Trophoblast cell (in vitro differentiated cells and primary cell): ENCODE measurements around the gene DISC1.

Source experiments
- DNase-seq, 2 donors: peaks; one replicate each; pipeline ENCODE4 v3.0.0-alpha.2; 2016
- H2AFZ ChIP-seq: 2 replicates; pipeline ENCODE4 v1.6.1; 2013; ENCODE audit warnings: low read length, moderate library complexity, mild to moderate bottlenecking; ENCODE audit not compliant: insufficient read depth, poor library complexity
- H2AK5ac ChIP-seq: 2 replicates; pipeline ENCODE4 v1.6.1; 2013; ENCODE audit warnings: mild to moderate bottlenecking, low read length
- H2BK120ac ChIP-seq: 2 replicates; pipeline ENCODE4 v1.6.1; 2013; ENCODE audit warnings: low read length, mild to moderate bottlenecking, moderate library complexity; ENCODE audit not compliant: insufficient read depth, poor library complexity
- H2BK12ac ChIP-seq: 2 replicates; pipeline ENCODE4 v1.6.1; 2013; ENCODE audit warnings: mild to moderate bottlenecking, low read length, moderate library complexity
- H2BK5ac ChIP-seq: 2 replicates; pipeline ENCODE4 v1.6.1; 2013; ENCODE audit warnings: low read length, low read depth, moderate library complexity, mild to moderate bottlenecking; ENCODE audit not compliant: poor library complexity
- H3K14ac ChIP-seq: 2 replicates; pipeline ENCODE4 v1.6.1; 2013; ENCODE audit warnings: mild to moderate bottlenecking, low read length
- H3K18ac ChIP-seq: 2 replicates; pipeline ENCODE4 v1.6.1; 2013; ENCODE audit warnings: mild to moderate bottlenecking, low read length
- H3K23ac ChIP-seq: 2 replicates; pipeline ENCODE4 v1.6.1; 2013; ENCODE audit warnings: low read length
- H3K27ac ChIP-seq: 2 replicates; pipeline ENCODE4 v1.5.1; 2013; ENCODE audit warnings: low read depth, mild to moderate bottlenecking, inconsistent platforms, low read length, moderate library complexity
- H3K27me3 ChIP-seq: 2 replicates; pipeline ENCODE4 v1.6.1; 2013; ENCODE audit warnings: inconsistent platforms, mild to moderate bottlenecking, low read length, moderate library complexity; ENCODE audit not compliant: insufficient read depth
- H3K36me3 ChIP-seq, 2 experiments: 1 replicate in 1 of 2; 2 replicates in 1 of 2; pipeline ENCODE4 v1.6.1; 2013; ENCODE audit warnings: low read length in 2 of 2, mild to moderate bottlenecking in 2 of 2, moderate library complexity in 1 of 2; ENCODE audit not compliant: insufficient read depth in 2 of 2, control insufficient read depth in 1 of 2
- H3K4ac ChIP-seq: 2 replicates; pipeline ENCODE4 v1.6.1; 2013; ENCODE audit warnings: low read depth, mild to moderate bottlenecking, low read length, moderate library complexity
- H3K4me1 ChIP-seq, 2 experiments: 1 replicate in 1 of 2; 2 replicates in 1 of 2; pipeline ENCODE4 v1.6.1; 2013; ENCODE audit warnings: low read length in 2 of 2, mild to moderate bottlenecking in 2 of 2, moderate library complexity in 1 of 2; ENCODE audit not compliant: insufficient read depth in 2 of 2, control insufficient read depth in 1 of 2
- H3K4me2 ChIP-seq: 2 replicates; pipeline ENCODE4 v1.6.1; 2013; ENCODE audit warnings: inconsistent platforms, mild to moderate bottlenecking, low read length, moderate library complexity
- H3K4me3 ChIP-seq: 2 replicates; pipeline ENCODE4 v1.5.1; 2013; ENCODE audit warnings: mild to moderate bottlenecking, low read depth, low read length, inconsistent platforms
- H3K79me1 ChIP-seq: one replicate; pipeline ENCODE4 v1.6.1; 2013; ENCODE audit warnings: low read length
- H3K79me2 ChIP-seq: 2 replicates; pipeline ENCODE4 v1.6.1; 2013; ENCODE audit warnings: low read length, mild to moderate bottlenecking; ENCODE audit not compliant: control insufficient read depth, insufficient read depth, poor library complexity
- H3K9ac ChIP-seq: 2 replicates; pipeline ENCODE4 v1.6.1; 2013; ENCODE audit warnings: mild to moderate bottlenecking, low read length
- H3K9me3 ChIP-seq: 2 replicates; pipeline ENCODE4 v1.6.1; 2013; ENCODE audit warnings: low read depth, mild to moderate bottlenecking, control low read depth, inconsistent platforms, low read length; ENCODE audit not compliant: insufficient read depth
- H4K12ac ChIP-seq: 2 replicates; pipeline ENCODE4 v1.6.1; 2013; ENCODE audit warnings: low read depth, mild to moderate bottlenecking, low read length, moderate library complexity
- H4K8ac ChIP-seq: 2 replicates; pipeline ENCODE4 v1.6.1; 2013; ENCODE audit warnings: low read depth, mild to moderate bottlenecking, low read length, moderate library complexity
- H4K91ac ChIP-seq: one replicate; pipeline ENCODE4 v1.6.1; 2013; ENCODE audit warnings: low read depth, mild to moderate bottlenecking, low read length, moderate library complexity
- WGBS: extraction: QIAGEN DNeasy Blood & Tissue Kit; methylation state at CpG from one replicate; pipeline ENCODE4 v1.1.7; 2013; ENCODE audit warnings: missing lambda C conversion rate; ENCODE audit not compliant: insufficient read length, insufficient coverage; ENCODE audit errors: extremely low coverage; 5-methylcytosine and 5-hydroxymethylcytosine counted together

Gene DISC1

GRCh38 chr1:232020352-232020751 is 393.8 kb downstream of the DISC1 start:
- H3K9me3 ChIP-seq = no peaks in the 10 kb centered on the region
- H3K27me3 ChIP-seq = no peaks in the 10 kb centered on the region
- no CpG with 5 or more reads among the region's 1 CpG for WGBS
- H3K4me3 ChIP-seq = no peak overlapping the region
- DNase-seq = no peak
- no peak overlapping the region for H4K91ac ChIP-seq
- no peak overlapping the region for H3K4me2 ChIP-seq
- H3K4ac ChIP-seq = no peak overlapping the region
- H3K79me2 ChIP-seq = no peaks in the 10 kb centered on the region
- no peak overlapping the region for H3K18ac ChIP-seq
- H2AK5ac ChIP-seq = no peak overlapping the region
- H2AFZ ChIP-seq = no peak overlapping the region
- no peak overlapping the region for H4K12ac ChIP-seq
- H3K4me1 ChIP-seq = no peaks in the 10 kb centered on the region
- no peak overlapping the region for H4K8ac ChIP-seq
- H2BK120ac ChIP-seq = no peak overlapping the region
- no peak overlapping the region for H3K9ac ChIP-seq
- no peak overlapping the region for H3K14ac ChIP-seq
- H3K36me3 ChIP-seq = no peaks in the 10 kb centered on the region
- no peak overlapping the region for H2BK5ac ChIP-seq
- H3K23ac ChIP-seq = no peak overlapping the region
- no peak overlapping the region for H3K27ac ChIP-seq
- H3K79me1 ChIP-seq = no peaks in the 10 kb centered on the region
- no peak overlapping the region for H2BK12ac ChIP-seq

GRCh38 chr1:232029315-232029714 is 402.7 kb downstream of the DISC1 start:
- H3K27me3 ChIP-seq = no peaks in the 10 kb centered on the region
- no peaks in the 10 kb centered on the region for H3K36me3 ChIP-seq
- no peak overlapping the region for H3K27ac ChIP-seq
- no peak overlapping the region for H4K91ac ChIP-seq
- H3K4me1 ChIP-seq = no peaks in the 10 kb centered on the region
- H3K9me3 ChIP-seq = no peaks in the 10 kb centered on the region
- no peak overlapping the region for H2AK5ac ChIP-seq
- H2BK120ac ChIP-seq = no peak overlapping the region
- H3K14ac ChIP-seq = no peak overlapping the region
- H3K18ac ChIP-seq = no peak overlapping the region
- no peak overlapping the region for H3K9ac ChIP-seq
- H3K79me2 ChIP-seq = no peaks in the 10 kb centered on the region
- no peak overlapping the region for H3K4me2 ChIP-seq
- H2AFZ ChIP-seq = no peak overlapping the region
- no CpG with 5 or more reads among the region's 4 CpGs for WGBS
- H3K4ac ChIP-seq = no peak overlapping the region
- no peak overlapping the region for H4K12ac ChIP-seq
- no peak overlapping the region for H3K4me3 ChIP-seq
- no peak overlapping the region for H4K8ac ChIP-seq
- no peak for DNase-seq
- H2BK12ac ChIP-seq = no peak overlapping the region
- H3K23ac ChIP-seq = no peak overlapping the region
- H3K79me1 ChIP-seq = no peaks in the 10 kb centered on the region
- H2BK5ac ChIP-seq = no peak overlapping the region

GRCh38 chr1:232031156-232031555 is 404.6 kb downstream of the DISC1 start:
- no peak for DNase-seq
- no peak overlapping the region for H2BK5ac ChIP-seq

GRCh38 chr1:232033285-232033684 is 406.7 kb downstream of the DISC1 start:
- Histone ChIP-seq H3K27me3 (no peaks in the 10 kb centered on the region), H3K4me3 (no peak overlapping the region), H2BK12ac (no peak overlapping the region), H3K4me2 (no peak overlapping the region), H3K9ac (no peak overlapping the region), H3K36me3 (no peaks in the 10 kb centered on the region), H3K79me2 (no peaks in the 10 kb centered on the region), H2BK5ac (no peak overlapping the region), H3K18ac (no peak overlapping the region), H3K14ac (no peak overlapping the region), H3K27ac (no peak overlapping the region), H3K23ac (no peak overlapping the region), H3K79me1 (no peaks in the 10 kb centered on the region), H3K4ac (no peak overlapping the region), H2AFZ (no peak overlapping the region), H2AK5ac (no peak overlapping the region), H4K91ac (no peak overlapping the region), H3K4me1 (no peaks in the 10 kb centered on the region), H4K8ac (no peak overlapping the region), H3K9me3 (no peaks in the 10 kb centered on the region), H4K12ac (no peak overlapping the region), H2BK120ac (no peak overlapping the region)
- WGBS = no CpG with 5 or more reads among the region's 4 CpGs
- no peak for DNase-seq

More at GRCh38 chr1:232031156-232031555, 404.6 kb downstream of the DISC1 start:
- H3K4me2 ChIP-seq = no peak overlapping the region
- H3K4ac ChIP-seq = no peak overlapping the region
- no peaks in the 10 kb centered on the region for H3K9me3 ChIP-seq
- no peak overlapping the region for H3K23ac ChIP-seq
- no peak overlapping the region for H4K91ac ChIP-seq
- no peak overlapping the region for H3K18ac ChIP-seq
- no peak overlapping the region for H3K27ac ChIP-seq
- H3K79me2 ChIP-seq = no peaks in the 10 kb centered on the region
- no peaks in the 10 kb centered on the region for H3K36me3 ChIP-seq
- no peak overlapping the region for H4K8ac ChIP-seq
- no peaks in the 10 kb centered on the region for H3K27me3 ChIP-seq
- H2AFZ ChIP-seq = no peak overlapping the region
- no peak overlapping the region for H2BK120ac ChIP-seq
- no peak overlapping the region for H3K9ac ChIP-seq
- H3K4me1 ChIP-seq = no peaks in the 10 kb centered on the region
- H3K14ac ChIP-seq = no peak overlapping the region
- H3K4me3 ChIP-seq = no peak overlapping the region
- no peaks in the 10 kb centered on the region for H3K79me1 ChIP-seq
- H2BK12ac ChIP-seq = no peak overlapping the region
- H2AK5ac ChIP-seq = no peak overlapping the region
- no peak overlapping the region for H4K12ac ChIP-seq
